Stimulated activated CD4-positive, alpha-beta T cell treated with anti-CD3 and anti-CD28 coated beads, Interleukin-1b, Interleukin-23, amount 100 ng/mL, for 48 hours (primary cell): ENCODE results near the gene ORM2.
"Not testable (repeated sequence)": the region's sequence is repeated elsewhere in the genome, so short reads cannot be mapped to it uniquely, and the experiment has no call there.

Experiments
- DNase-seq: peaks from one replicate; pipeline ENCODE4 v3.0.0-alpha.2; 2020

ORM2 gene

GRCh38 chr9:114329625-114330022, at the start of gene ORM2:
Gene ORM2, plus strand, starts transcription at chr9:114329869. Its CDS starts 36 bp downstream, at chr9:114329905.
- not testable (repeated sequence) for DNase-seq

GRCh38 chr9:114280636-114281472, 48.8 kb upstream of the ORM2 start:
- no peak for DNase-seq

DNA sequence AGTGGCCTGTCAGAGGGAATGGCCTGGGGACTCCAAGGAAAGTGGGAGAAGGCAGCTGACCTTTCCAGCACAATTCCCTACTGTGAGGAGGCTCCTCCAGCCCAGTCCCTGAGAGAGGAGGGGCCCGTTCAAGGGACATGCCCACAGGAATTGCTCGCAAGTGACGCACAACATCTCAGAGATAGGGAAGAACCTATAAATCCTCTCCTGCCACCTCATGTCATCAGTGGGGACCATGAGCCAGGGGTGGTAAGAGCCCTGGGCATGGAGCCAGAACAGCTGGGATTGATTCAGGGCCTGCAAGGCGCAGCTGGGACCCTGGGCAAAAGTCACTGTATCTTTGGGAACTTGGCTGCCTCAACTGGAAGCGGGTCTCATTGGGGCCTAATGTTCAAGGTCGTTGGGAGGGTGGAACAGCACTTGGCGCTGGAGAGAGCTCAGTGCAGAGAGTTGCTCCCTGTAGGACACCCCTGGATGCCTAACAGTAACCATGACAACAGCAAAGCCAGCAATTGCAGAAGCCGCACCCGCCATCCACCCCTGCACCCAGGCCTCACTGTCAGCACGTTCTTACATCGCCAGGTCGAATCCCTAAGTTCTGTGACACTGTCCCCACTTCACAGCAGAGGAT, 48.1 kb upstream of the ORM2 start:
- no peak for DNase-seq

GRCh38 chr9:114282104-114282485, 47.6 kb upstream of the ORM2 start:
- no peak for DNase-seq

DNA sequence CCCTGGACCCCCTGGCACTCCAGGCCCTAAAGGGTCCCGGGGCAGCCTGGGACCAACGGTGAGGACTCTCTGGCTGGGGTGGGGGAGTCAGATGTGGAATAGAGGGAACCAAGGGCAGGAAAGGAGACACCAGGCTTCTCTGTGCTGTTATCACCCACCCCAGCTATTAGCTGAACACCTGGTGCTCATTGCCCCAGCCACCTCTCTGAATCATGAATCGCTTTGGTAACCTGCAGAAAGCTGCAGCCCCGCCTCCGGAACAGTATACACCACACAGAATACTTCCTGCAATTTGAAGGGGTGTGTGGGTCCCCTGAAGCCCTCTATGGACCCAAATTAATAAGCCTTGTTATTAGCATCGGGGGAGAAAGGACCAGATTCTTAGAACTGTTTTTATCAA, 47.2 kb upstream of the ORM2 start:
- no peak for DNase-seq

DNA sequence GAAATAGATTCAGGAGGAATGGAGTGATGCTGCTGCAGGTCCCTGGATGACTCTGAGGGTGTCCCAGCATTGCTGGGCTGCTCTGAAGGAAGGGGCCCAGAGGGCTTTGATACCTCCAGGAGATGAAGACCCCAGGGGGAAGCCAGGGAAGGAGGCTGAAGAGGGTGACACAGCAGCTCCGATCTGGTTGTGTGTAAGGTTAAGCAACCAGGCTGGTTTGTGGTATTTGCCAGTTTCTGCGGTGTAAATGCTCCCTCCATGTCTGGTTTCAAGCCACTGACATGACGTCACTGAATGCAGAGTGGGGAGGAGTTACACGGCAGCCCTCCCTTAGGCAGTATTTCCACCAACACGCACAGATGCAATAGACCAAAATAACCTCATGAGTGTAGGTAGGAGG, 46.7 kb upstream of the ORM2 start:
- peak; percentile 13 for DNase-seq

GRCh38 chr9:114283551-114284111, 46.0 kb upstream of the ORM2 start:
- DNase-seq = no peak

- DNase-seq = no peak
Measured at GRCh38 chr9:114284316-114285060, 45.2 kb upstream of the ORM2 start.

DNA sequence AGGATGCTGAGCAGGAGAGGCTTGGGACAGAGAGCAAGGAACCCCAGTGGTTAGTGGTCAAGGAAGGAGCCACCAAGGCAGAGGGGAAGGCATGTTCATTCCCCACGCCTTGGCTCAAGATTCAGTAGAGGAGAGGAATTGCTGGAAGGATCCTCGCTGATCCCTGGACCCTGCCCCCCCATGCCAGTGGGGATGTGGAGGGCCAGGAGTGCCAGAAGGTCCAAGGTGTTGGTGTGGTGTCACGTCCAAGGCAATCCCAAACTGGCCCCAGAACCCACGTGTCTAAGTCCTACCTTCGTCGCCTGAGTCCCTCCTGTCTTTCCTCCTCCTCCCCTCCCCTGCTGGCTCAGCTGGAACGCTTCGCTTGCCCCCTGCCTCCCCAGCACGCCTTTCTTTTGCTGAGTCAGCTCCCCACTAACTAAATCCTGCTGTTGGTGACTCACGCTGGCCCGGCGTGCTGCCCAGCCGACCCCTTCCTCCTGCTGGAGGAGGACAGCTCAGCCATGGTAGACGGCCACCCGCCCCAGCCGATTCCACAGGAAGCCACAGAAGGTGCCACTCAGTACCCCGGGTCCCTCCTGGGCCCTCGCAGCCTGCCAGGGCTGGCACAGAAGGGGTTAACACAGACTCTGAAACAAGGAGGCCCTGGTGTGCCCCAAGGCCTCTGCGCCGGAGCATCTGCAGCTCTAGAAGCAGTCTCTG, 44.4 kb upstream of the ORM2 start:
- no peak for DNase-seq

DNA sequence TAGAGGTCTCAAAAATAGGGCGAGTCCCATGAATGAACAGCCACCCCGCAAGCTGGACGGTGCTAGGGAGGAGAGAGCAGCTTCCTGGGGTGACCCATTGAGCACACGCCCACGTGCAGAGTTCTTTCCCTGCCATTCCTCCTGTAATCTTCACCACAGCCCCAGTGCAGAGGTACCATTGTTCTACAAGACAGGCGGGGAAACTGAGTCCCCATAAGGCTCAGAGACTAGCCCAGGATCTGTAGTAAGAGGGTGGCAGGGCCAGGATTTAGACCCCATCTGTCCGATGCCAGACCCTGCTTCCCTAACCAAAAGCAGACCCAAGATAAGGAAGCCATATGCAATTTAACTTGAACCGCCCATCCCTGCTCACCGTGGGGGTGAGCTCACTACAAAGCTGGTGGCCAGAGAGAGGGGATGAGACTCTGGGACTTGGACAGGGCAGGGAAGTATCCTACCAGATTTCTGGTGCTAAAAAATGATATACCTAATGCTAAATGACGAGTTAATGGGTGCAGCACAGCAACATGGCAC, 43.5 kb upstream of the ORM2 start:
- no peak for DNase-seq

- no peak for DNase-seq
Measured at GRCh38 chr9:114287001-114287762, 42.5 kb upstream of the ORM2 start.

DNA sequence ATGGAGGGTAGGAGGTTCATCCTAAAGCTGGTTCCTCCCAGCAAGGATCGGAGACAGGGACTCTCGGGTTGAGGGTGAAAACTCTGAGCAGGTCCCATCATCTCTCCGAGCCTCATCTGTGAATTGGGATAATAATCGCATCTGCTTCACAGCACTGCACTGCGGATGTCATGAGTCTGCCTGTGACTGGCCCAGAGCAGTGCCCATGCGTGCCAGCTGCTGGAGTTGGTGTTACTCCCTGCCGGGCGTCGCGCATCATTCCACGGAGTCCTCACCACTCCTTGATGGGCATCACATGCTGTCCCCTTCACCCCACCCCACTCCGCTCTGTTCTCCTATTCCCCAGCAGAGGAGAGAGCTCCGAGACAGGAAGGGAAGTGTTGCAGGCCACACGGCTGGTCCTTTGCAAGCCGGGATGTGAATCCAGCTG, 41.9 kb upstream of the ORM2 start:
- DNase-seq = no peak

GRCh38 chr9:114288193-114289091, 41.2 kb upstream of the ORM2 start:
- no peak for DNase-seq

DNA sequence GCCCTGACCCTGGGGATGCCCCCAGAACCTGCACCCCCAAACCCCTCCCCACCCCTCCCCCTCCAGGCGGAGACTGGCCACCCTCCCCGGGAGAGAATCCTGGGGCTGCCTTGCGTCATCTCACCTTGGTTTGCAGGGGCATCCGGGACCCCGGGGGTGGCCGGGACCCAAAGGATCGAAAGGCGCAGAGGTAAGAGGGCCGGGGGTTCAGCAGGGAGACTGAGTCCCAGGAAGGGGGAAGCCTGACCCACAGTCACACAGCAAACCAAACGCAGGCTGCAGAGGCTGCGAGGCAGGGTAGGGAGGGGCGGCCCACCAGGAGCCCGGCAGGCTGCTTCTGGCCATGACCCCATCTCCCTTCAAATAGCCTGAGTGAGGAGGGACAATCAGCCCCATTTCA, 40.6 kb upstream of the ORM2 start:
- no peak for DNase-seq

DNA sequence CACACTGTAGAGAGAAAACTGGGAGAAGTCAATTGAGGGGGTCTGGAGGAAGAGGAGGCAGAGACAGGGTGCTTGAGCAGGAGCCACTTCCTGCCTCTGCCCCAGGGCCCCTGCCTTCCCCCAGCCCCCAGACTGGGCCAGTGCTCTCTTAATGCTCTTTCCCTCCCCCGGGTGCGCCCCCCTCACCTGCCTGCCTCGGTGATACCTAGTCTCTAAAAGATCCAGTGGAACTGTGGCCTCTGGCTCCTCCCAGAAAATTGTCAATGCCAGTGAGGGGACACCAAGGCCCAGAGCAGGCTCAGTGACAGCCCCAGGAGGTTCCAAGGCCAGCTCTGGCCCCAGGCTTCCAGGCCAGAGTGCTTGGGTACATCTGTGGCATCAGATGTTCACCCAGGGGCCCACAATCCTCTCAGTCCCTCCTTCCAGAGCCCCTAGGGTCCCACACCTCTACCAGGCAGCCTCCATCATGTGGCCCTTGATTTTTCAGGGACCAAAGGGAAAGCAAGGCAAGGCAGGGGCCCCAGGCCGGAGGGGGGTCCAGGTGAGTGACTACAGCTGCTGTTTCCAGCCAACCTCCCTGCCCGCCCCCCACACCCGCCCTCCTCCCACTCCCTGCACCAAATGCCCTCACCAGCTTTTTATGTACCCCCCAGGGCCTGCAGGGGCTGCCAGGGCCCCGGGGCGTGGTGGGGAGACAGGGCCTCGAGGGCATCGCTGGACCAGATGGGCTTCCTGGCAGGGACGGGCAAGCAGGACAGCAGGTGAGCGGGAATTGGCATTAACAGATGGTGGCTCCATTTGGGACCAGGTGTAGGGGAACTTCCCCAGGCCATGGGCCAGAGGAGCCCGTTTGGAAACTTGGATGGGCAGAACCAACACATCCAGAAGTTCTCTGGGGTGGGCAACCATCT, 39.8 kb upstream of the ORM2 start:
- no peak for DNase-seq

- DNase-seq = no peak
Measured at GRCh38 chr9:114290561-114290986, 39.1 kb upstream of the ORM2 start.

DNA sequence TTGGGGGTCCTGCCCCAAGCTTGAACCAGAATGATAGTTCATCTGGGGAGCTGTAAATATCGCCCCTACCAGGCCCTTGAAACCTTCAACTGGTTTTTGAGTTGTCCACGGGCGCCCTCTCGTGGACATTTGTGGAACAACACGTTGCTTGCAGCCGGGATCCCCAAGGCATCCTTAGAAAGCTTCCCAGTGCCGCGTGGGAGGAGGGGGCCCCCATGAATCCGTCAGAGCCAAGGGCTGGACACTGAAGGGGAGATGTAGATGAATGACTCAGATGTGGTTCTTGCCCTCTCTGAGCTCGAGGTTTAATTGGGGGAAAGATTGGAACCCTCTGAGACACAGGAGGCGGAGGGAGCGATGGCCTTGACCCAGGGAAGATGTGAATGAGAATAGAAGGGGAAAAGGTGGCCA, 38.6 kb upstream of the ORM2 start:
- peak; percentile 58 for DNase-seq

- no peak for DNase-seq
Measured at GRCh38 chr9:114291886-114292590, 37.6 kb upstream of the ORM2 start.

- no peak for DNase-seq
Measured at GRCh38 chr9:114294664-114295063, 35.0 kb upstream of the ORM2 start.
